WTC11 (cell line): Measurements from ENCODE around the gene SLC25A21. TPM values are rescaled to one million over a fixed set of nuclear protein-coding genes. Genes with fewer than 3 reads are reported as not detected.
"Not testable (repeated sequence)": the region's sequence is repeated elsewhere in the genome, so short reads cannot be mapped to it uniquely, and the experiment has no call there.

ENCODE experiments used
- ATAC-seq: fragments of 200-7000 bp; cut with Tn5 transposase; 2 replicates; pipeline ENCODE4 v1.10.0; 2021; ENCODE audit warnings: mild to moderate bottlenecking, moderate library complexity
- CTCF ChIA-PET: fragments of 300-600 bp; sonication (Branson Sonifier 250); formaldehyde crosslinking; loops from one replicate; lab custom pipeline; 2021; ENCODE audit warnings: antibody characterized with exemption; lab: Charles Lee
- POLR2A ChIA-PET: fragments of 350-600 bp; sonication (Branson Sonifier 250); formaldehyde crosslinking; loops from one replicate; lab custom pipeline; 2021; ENCODE audit warnings: antibody characterized with exemption; lab: Charles Lee
- DNase-seq: peaks from one replicate; pipeline ENCODE4 v3.0.0; 2021; ENCODE audit warnings: low spot score
- H3K27ac Mint-ChIP-seq: 2 replicates; pipeline ENCODE4 v1.8.0; 2021; ENCODE audit warnings: mixed read lengths
- H3K27me3 Mint-ChIP-seq: 2 replicates; pipeline ENCODE4 v1.8.0; 2021; ENCODE audit warnings: low read depth, mild to moderate bottlenecking, moderate library complexity, mixed read lengths
- H3K36me3 Mint-ChIP-seq: 2 replicates; pipeline ENCODE4 v1.8.0; 2021; ENCODE audit warnings: mixed read lengths
- H3K4me1 Mint-ChIP-seq: 2 replicates; pipeline ENCODE4 v1.8.0; 2022; ENCODE audit warnings: mixed read lengths
- H3K4me3 Mint-ChIP-seq: 2 replicates; pipeline ENCODE4 v1.8.0; 2021; ENCODE audit warnings: mild to moderate bottlenecking, moderate library complexity, mixed read lengths
- H3K9me3 Mint-ChIP-seq: 2 replicates; pipeline ENCODE4 v1.8.0; 2021; ENCODE audit warnings: mixed read lengths
- CREB1 ChIP-seq: sonication (generic); formaldehyde crosslinking; IDR thresholded peaks from 2 replicates; pipeline ENCODE4 v1.8.0; 2023; ENCODE audit warnings: mild to moderate bottlenecking, missing genetic modification reagents
- ETV6 ChIP-seq: sonication (generic); formaldehyde crosslinking; IDR thresholded peaks from 2 replicates; pipeline ENCODE4 v1.8.1; 2022; ENCODE audit warnings: mild to moderate bottlenecking, missing genetic modification reagents
- FOXP4 ChIP-seq: sonication (generic); formaldehyde crosslinking; IDR thresholded peaks from 2 replicates; pipeline ENCODE4 v1.8.0; 2022; ENCODE audit warnings: mild to moderate bottlenecking, missing genetic modification reagents
- GRHL2 ChIP-seq: fragments of 250-450 bp; sonication (Bioruptor Pico); IDR thresholded peaks from 2 replicates; pipeline ENCODE4 v1.8.0; 2022; ENCODE audit warnings: mild to moderate bottlenecking, moderate library complexity; ENCODE audit not compliant: insufficient replicate concordance, severe bottlenecking
- IRF2 ChIP-seq: sonication (generic); formaldehyde crosslinking; IDR thresholded peaks from 2 replicates; pipeline ENCODE4 v1.8.0; 2022; ENCODE audit warnings: low read depth, missing genetic modification reagents, borderline replicate concordance
- JAZF1 ChIP-seq: fragments of 250-450 bp; sonication (Bioruptor Pico); IDR thresholded peaks from 2 replicates; pipeline ENCODE4 v1.9.0; 2021; ENCODE audit warnings: moderate library complexity, mild to moderate bottlenecking, inconsistent platforms
- NFATC4 ChIP-seq: fragments of 250-450 bp; sonication (Bioruptor Pico); IDR thresholded peaks from 2 replicates; pipeline ENCODE4 v1.9.0; 2021; ENCODE audit warnings: mild to moderate bottlenecking
- RELA ChIP-seq: sonication (generic); formaldehyde crosslinking; IDR thresholded peaks from 2 replicates; pipeline ENCODE4 v1.8.1; 2022; ENCODE audit warnings: missing genetic modification reagents, mild to moderate bottlenecking, borderline replicate concordance
- SMAD4 ChIP-seq: sonication (generic); formaldehyde crosslinking; IDR thresholded peaks from 2 replicates; pipeline ENCODE4 v1.8.0; 2022; ENCODE audit warnings: mild to moderate bottlenecking, missing genetic modification reagents
- ZNF219 ChIP-seq: sonication (generic); formaldehyde crosslinking; IDR thresholded peaks from 2 replicates; pipeline ENCODE4 v1.8.0; 2023; ENCODE audit warnings: missing genetic modification reagents, mild to moderate bottlenecking, borderline replicate concordance
- ZNF317 ChIP-seq: sonication (generic); formaldehyde crosslinking; IDR thresholded peaks from 2 replicates; pipeline ENCODE4 v1.8.1; 2023; ENCODE audit warnings: low read depth, mild to moderate bottlenecking, moderate library complexity, missing genetic modification reagents, borderline replicate concordance
- ZNF396 ChIP-seq: fragments of 250-450 bp; sonication (Bioruptor Pico); IDR thresholded peaks from 2 replicates; pipeline ENCODE4 v1.8.0; 2021; ENCODE audit warnings: mild to moderate bottlenecking, moderate library complexity, borderline replicate concordance
- ZSCAN18 ChIP-seq: fragments of 250-450 bp; sonication (Bioruptor Pico); IDR thresholded peaks from 2 replicates; pipeline ENCODE4 v2.1.2; 2022; ENCODE audit warnings: mild to moderate bottlenecking, moderate library complexity
- total RNA-seq: library from RNA; stranded (reverse); gene quantifications from 3 replicates; pipeline ENCODE4 v1.2.3, GENCODE V29; 2021
- TF ChIP-seq, protein P1 (sequence below): sonication (generic); formaldehyde crosslinking; IDR thresholded peaks from 2 replicates; pipeline ENCODE4 v1.8.1; 2023; ENCODE audit warnings: mild to moderate bottlenecking, missing genetic modification reagents, moderate library complexity
- TF ChIP-seq, protein P2 (sequence below): sonication (generic); formaldehyde crosslinking; IDR thresholded peaks from 2 replicates; pipeline ENCODE4 v1.8.1; 2023; ENCODE audit warnings: mild to moderate bottlenecking, moderate library complexity, missing genetic modification reagents
- TF ChIP-seq, protein P3 (sequence below): sonication (generic); formaldehyde crosslinking; IDR thresholded peaks from 2 replicates; pipeline ENCODE4 v1.8.1; 2023; ENCODE audit warnings: mild to moderate bottlenecking, missing genetic modification reagents, moderate library complexity
- TF ChIP-seq, protein P4 (sequence below): sonication (generic); formaldehyde crosslinking; IDR thresholded peaks from 2 replicates; pipeline ENCODE4 v1.8.0; 2022; ENCODE audit warnings: mild to moderate bottlenecking, missing genetic modification reagents

Gene SLC25A21
- total RNA-seq, 1 experiment from 2014 or later: 8.2 TPM

- TF ChIP-seq, protein P1, sequence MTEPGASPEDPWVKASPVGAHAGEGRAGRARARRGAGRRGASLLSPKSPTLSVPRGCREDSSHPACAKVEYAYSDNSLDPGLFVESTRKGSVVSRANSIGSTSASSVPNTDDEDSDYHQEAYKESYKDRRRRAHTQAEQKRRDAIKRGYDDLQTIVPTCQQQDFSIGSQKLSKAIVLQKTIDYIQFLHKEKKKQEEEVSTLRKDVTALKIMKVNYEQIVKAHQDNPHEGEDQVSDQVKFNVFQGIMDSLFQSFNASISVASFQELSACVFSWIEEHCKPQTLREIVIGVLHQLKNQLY (CRISPR knock-in tag): no peak
- TF ChIP-seq ZNF219 (CRISPR knock-in tag) (no peak), RELA (CRISPR knock-in tag) (no peak), IRF2 (no peak), ZSCAN18 (no peak), SMAD4 (CRISPR knock-in tag) (no peak), ETV6 (CRISPR knock-in tag) (no peak), CREB1 (CRISPR knock-in tag) (no peak), NFATC4 (no peak), ZNF317 (CRISPR knock-in tag) (no peak), GRHL2 (no peak), FOXP4 (CRISPR knock-in tag) (no peak)
- TF ChIP-seq, protein P2, sequence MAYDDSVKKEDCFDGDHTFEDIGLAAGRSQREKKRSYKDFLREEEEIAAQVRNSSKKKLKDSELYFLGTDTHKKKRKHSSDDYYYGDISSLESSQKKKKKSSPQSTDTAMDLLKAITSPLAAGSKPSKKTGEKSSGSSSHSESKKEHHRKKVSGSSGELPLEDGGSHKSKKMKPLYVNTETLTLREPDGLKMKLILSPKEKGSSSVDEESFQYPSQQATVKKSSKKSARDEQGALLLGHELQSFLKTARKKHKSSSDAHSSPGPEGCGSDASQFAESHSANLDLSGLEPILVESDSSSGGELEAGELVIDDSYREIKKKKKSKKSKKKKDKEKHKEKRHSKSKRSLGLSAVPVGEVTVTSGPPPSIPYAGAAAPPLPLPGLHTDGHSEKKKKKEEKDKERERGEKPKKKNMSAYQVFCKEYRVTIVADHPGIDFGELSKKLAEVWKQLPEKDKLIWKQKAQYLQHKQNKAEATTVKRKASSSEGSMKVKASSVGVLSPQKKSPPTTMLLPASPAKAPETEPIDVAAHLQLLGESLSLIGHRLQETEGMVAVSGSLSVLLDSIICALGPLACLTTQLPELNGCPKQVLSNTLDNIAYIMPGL (CRISPR knock-in tag): no peak
Measured at GRCh38 chr14:36702474-36702873, 469.9 kb downstream of the SLC25A21 start (continued).

GRCh38 chr14:36701132-36701531 is 471.3 kb downstream of the SLC25A21 start:
- ATAC-seq: no peak
- TF ChIP-seq, protein P3, sequence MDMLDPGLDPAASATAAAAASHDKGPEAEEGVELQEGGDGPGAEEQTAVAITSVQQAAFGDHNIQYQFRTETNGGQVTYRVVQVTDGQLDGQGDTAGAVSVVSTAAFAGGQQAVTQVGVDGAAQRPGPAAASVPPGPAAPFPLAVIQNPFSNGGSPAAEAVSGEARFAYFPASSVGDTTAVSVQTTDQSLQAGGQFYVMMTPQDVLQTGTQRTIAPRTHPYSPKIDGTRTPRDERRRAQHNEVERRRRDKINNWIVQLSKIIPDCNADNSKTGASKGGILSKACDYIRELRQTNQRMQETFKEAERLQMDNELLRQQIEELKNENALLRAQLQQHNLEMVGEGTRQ (CRISPR knock-in tag): no peak
- TF ChIP-seq JAZF1 (CRISPR knock-in tag): no peak
- no peak overlapping the region for H3K4me3 Mint-ChIP-seq
- POLR2A ChIA-PET: no interaction called here
- H3K27ac Mint-ChIP-seq: no peak overlapping the region
- peaks cover 16% of the 10 kb centered on the region for H3K9me3 Mint-ChIP-seq
- H3K4me1 Mint-ChIP-seq: peaks cover 4% of the 10 kb centered on the region; the same call in 1 of the 2 replicates
- H3K27me3 Mint-ChIP-seq: peaks cover 9% of the 10 kb centered on the region
- CTCF ChIA-PET: interaction anchor here (1.6 kb wide), 1 partner anchor 47 kb away, joined by 5 read pairs; no protein-coding TSS in a partner anchor
- H3K36me3 Mint-ChIP-seq: peaks cover 3% of the 10 kb centered on the region; the same call in 1 of the 2 replicates
- DNase-seq: no peak

DNA sequence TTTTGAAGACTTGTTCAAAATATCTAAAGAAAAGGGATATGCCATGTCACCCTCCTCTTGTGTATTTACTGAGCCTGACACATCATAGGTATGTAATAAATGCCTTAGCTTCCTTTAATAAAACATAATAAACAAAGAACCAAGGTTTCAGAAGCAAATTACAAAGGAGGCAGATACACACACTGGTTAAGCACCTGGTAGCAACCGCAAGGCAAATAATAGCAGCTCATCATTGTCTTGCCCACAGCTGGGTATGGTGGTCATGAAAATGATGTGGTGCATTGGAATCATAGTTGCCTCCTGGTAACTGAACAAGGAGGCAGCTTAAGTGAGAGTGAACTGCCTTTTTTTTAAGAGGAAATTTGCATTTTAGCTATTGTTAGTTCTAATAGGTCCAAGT is 471.8 kb downstream of the SLC25A21 start:
- peaks cover 9% of the 10 kb centered on the region for H3K27me3 Mint-ChIP-seq
- peaks cover 19% of the 10 kb centered on the region for H3K9me3 Mint-ChIP-seq
- H3K27ac Mint-ChIP-seq: no peak overlapping the region
- TF ChIP-seq, protein P4, sequence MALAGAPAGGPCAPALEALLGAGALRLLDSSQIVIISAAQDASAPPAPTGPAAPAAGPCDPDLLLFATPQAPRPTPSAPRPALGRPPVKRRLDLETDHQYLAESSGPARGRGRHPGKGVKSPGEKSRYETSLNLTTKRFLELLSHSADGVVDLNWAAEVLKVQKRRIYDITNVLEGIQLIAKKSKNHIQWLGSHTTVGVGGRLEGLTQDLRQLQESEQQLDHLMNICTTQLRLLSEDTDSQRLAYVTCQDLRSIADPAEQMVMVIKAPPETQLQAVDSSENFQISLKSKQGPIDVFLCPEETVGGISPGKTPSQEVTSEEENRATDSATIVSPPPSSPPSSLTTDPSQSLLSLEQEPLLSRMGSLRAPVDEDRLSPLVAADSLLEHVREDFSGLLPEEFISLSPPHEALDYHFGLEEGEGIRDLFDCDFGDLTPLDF (CRISPR knock-in tag): no peak
- no peak for TF ChIP-seq ZNF396
- peaks cover 4% of the 10 kb centered on the region; the same call in 1 of the 2 replicates for H3K4me1 Mint-ChIP-seq
- no peak overlapping the region for H3K4me3 Mint-ChIP-seq
- CTCF ChIA-PET: interaction anchor here (1.6 kb wide), 1 partner anchor 47 kb away, joined by 5 read pairs; no protein-coding TSS in a partner anchor
- POLR2A ChIA-PET: interaction anchor here (0.6 kb wide), 1 partner anchor 184 kb away, joined by 3 read pairs; no protein-coding TSS in a partner anchor
- H3K36me3 Mint-ChIP-seq: peaks cover 3% of the 10 kb centered on the region; the same call in 1 of the 2 replicates
- no peak for DNase-seq
- no peak for ATAC-seq

GRCh38 chr14:36699420-36699819 is 473.0 kb downstream of the SLC25A21 start:
- peaks cover 24% of the 10 kb centered on the region for H3K9me3 Mint-ChIP-seq
- DNase-seq, H3K4me3 Mint-ChIP-seq, H3K27me3 Mint-ChIP-seq, H3K36me3 Mint-ChIP-seq, CTCF ChIA-PET, H3K4me1 Mint-ChIP-seq, ATAC-seq, H3K27ac Mint-ChIP-seq: not testable (repeated sequence)
- POLR2A ChIA-PET: interaction anchor here (1.0 kb wide), 1 partner anchor 19 kb away, joined by 3 read pairs; no protein-coding TSS in a partner anchor
